Type B pancreatic cell (in vitro differentiated cells): ENCODE data around the gene ALDH3A2. TPM values are rescaled to one million over a fixed set of nuclear protein-coding genes. Genes with fewer than 3 reads are reported as not detected.

Experiments used
- DNase-seq: peaks from one replicate; pipeline ENCODE4 v3.0.0; 2021; ENCODE audit warnings: mixed read lengths; ENCODE audit not compliant: unreplicated experiment; ENCODE audit errors: extremely low spot score
- H3K27ac Mint-ChIP-seq: 2 replicates; pipeline ENCODE4 v1.8.0; 2021; ENCODE audit warnings: mild to moderate bottlenecking, mixed read lengths
- H3K27me3 Mint-ChIP-seq: 2 replicates; pipeline ENCODE4 v1.8.0; 2021; ENCODE audit warnings: mixed read lengths
- H3K36me3 Mint-ChIP-seq: 2 replicates; pipeline ENCODE4 v1.8.0; 2021; ENCODE audit warnings: mixed read lengths
- H3K4me1 Mint-ChIP-seq: one replicate; pipeline ENCODE4 v1.8.0; 2021; ENCODE audit warnings: mixed read lengths; ENCODE audit not compliant: unreplicated experiment
- H3K4me3 Mint-ChIP-seq: 2 replicates; pipeline ENCODE4 v1.8.0; 2021; ENCODE audit warnings: mild to moderate bottlenecking, mixed read lengths
- H3K9me3 Mint-ChIP-seq: 2 replicates; pipeline ENCODE4 v1.8.0; 2021; ENCODE audit warnings: mixed read lengths
- total RNA-seq: library from RNA; stranded (reverse); gene quantifications from 2 replicates; pipeline ENCODE4 v1.2.1, GENCODE V29; 2021; ENCODE audit warnings: low replicate concordance
- TF ChIP-seq, protein P1 (sequence below): fragments of 200-600 bp; sonication (generic); conservative IDR thresholded peaks from 2 replicates; pipeline ENCODE4 v1.5.0; 2021; ENCODE audit warnings: antibody characterized with exemption, mild to moderate bottlenecking

ALDH3A2 gene
- total RNA-seq, 1 donor from 2014 or later, result 69.8 TPM

DNA sequence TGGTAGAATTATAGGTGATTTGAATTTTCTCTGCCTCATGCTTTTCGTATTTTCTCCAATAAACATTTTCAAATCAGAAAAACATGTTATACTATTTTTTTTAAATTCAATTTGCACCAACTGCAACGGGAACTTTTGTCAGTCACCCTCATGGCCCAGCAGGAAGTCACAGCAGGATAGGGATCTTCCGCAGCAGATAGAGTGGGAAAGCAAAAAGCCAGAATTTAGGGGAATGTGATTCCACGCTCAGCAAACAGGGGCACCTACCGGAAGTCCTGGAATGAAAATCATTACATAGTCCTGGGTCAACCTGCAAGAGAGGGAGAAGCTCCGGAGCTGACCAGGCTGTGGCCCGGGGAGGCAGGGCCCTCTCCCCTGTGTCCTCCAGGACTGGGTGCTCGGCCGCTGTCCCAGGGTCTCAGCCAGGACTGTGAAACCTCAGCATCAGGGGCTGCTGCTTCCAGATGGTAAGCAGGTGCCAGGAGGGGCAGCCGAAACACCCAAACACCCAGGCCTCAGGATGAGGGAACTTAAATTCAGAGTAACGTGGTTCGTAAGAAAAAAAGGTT is 64.0 kb downstream of the ALDH3A2 start:
- TF ChIP-seq, protein P1, sequence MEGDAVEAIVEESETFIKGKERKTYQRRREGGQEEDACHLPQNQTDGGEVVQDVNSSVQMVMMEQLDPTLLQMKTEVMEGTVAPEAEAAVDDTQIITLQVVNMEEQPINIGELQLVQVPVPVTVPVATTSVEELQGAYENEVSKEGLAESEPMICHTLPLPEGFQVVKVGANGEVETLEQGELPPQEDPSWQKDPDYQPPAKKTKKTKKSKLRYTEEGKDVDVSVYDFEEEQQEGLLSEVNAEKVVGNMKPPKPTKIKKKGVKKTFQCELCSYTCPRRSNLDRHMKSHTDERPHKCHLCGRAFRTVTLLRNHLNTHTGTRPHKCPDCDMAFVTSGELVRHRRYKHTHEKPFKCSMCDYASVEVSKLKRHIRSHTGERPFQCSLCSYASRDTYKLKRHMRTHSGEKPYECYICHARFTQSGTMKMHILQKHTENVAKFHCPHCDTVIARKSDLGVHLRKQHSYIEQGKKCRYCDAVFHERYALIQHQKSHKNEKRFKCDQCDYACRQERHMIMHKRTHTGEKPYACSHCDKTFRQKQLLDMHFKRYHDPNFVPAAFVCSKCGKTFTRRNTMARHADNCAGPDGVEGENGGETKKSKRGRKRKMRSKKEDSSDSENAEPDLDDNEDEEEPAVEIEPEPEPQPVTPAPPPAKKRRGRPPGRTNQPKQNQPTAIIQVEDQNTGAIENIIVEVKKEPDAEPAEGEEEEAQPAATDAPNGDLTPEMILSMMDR, result no peak
- DNase-seq, result no peak
- H3K36me3 Mint-ChIP-seq, result no peaks in the 10 kb centered on the region
- H3K4me1 Mint-ChIP-seq, result peaks cover 4% of the 10 kb centered on the region
- no peak overlapping the region for H3K27ac Mint-ChIP-seq
- no peak overlapping the region for H3K4me3 Mint-ChIP-seq
- H3K9me3 Mint-ChIP-seq, result no peaks in the 10 kb centered on the region
- no peaks in the 10 kb centered on the region for H3K27me3 Mint-ChIP-seq

DNA sequence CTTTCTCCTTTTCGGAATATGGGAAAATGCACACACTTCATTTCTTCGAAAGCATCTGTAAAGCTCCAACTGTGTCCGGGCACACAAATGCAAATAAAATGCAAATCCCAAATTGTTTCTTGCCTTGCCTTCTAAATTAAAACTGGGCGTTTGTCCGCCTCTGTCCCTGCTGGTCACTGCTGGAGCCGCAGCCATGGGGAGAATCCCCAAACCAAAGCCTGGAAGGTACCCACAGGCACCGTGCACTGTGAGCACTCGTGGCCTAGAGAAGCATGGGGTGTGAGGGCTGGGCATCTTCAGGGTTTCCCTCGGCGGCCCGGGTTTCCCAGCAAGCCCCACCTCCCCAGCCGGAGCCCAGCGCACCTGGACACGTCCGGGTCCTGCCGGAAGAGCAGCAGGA is 64.9 kb downstream of the ALDH3A2 start:
- peaks cover 3% of the 10 kb centered on the region for H3K27me3 Mint-ChIP-seq
- H3K4me1 Mint-ChIP-seq, result peaks cover 9% of the 10 kb centered on the region
- H3K36me3 Mint-ChIP-seq, result no peaks in the 10 kb centered on the region
- DNase-seq, result no peak
- no peaks in the 10 kb centered on the region for H3K9me3 Mint-ChIP-seq
- no peak overlapping the region for H3K4me3 Mint-ChIP-seq
- TF ChIP-seq, protein P1, result peak; percentile 57
- H3K27ac Mint-ChIP-seq, result no peak overlapping the region

- Mint-ChIP-seq H3K27ac (no peak overlapping the region), H3K36me3 (no peaks in the 10 kb centered on the region), H3K4me3 (no peak overlapping the region), H3K27me3 (peaks cover 3% of the 10 kb centered on the region), H3K4me1 (peaks cover 10% of the 10 kb centered on the region), H3K9me3 (no peaks in the 10 kb centered on the region)
- DNase-seq, result peak; percentile 69
- TF ChIP-seq, protein P1, result no peak
These were observed 65.4 kb downstream of the ALDH3A2 start for GRCh38 chr17:19713901-19714361.

DNA sequence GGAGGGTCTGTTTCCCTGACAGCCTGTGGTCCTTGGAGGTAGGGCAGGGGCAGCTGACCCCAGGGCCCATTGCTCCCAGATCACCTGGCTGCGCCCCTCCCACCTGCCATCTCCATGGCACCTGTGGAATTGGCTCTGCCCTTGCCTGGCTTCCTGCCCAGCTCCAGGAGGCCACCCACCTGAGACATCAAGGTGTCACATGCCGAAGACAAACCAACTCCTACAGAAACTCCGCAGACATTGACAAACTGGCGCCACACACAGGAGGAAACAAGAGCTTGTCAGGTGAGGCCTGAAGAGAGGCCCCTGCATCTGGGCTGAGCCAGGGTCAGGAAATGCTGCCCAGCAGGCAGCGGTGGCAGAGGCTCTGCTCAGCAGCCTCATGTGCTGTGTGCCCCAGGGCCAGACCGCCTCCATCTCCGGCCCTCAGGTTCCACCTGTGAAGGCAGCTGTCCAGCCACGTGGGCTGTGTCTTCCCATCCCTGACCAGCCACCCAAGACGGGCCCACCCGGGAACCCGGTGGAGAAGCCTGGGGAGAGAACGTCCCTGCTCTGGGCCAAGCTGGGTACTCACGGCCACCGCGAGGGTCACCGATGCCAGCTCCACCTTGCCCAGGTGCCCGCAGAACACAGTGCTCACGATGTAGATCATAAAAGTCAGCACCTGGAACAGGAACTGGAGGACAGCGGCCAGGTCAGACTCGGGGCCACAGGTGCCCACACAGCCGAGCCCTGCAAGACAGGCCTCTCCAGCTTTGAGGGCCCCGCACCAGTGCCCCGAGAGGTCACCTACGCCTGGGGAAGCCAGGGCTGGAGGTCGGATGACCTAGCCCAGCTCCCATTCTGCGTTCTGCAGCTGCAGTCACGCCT is 66.2 kb downstream of the ALDH3A2 start:
- Mint-ChIP-seq H3K36me3 (no peaks in the 10 kb centered on the region), H3K4me1 (peaks cover 16% of the 10 kb centered on the region), H3K9me3 (no peaks in the 10 kb centered on the region), H3K27ac (no peak overlapping the region), H3K27me3 (peaks cover 3% of the 10 kb centered on the region), H3K4me3 (no peak overlapping the region)
- DNase-seq, result peak; percentile 68
- TF ChIP-seq, protein P1, result no peak

DNA sequence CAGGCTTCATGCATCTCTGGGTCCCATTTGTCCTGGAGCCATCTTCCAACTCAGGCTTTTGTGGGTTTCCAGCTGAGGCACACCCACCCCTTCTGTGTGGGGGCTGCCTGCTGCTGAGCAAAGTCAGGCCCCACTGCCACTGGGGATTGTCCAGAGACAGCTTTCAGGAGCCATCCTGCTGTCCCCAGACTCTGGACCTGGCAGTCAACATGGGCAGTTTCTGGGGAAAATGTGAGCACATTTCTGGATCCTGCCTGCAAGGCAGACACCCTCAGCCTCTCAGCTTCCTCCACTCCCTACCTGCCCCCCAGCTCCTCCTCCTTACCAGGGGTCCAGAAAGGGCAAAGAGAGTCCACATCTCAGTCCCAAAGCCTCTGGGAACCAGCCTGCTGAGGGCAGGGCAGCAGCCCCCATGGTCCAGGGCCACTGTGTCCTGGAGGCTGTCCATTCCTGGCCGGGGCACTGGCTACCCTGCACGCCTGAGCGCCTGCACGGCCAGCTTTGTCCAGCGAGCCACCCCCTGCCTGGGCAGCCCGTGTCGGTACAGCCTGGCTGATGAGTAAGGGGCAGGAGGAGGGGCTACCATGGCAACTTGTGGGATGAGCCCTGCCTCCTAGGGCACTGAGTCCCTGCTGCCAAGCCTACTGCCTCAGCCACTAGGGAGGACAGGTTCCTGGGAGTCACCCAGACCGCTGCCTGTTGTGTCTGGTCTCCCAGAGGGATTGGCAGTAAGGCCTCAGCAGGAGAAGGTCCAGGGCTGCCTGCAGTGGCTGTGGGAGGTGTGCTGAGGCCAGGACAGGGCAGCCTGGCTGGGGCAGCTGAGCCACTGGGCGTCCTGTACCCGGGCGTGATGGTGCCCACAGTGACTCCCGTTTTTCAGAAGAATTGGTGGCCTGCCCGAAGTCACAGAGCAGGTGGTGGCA is 67.8 kb downstream of the ALDH3A2 start, which contains the start of gene SLC47A2:
TSS of gene SLC47A2 (minus strand) at position 477 of the 923 bp plus-strand sequence. CDS start at position 448, 29 bp downstream.
- no peak within 1 kb of the TSS for H3K4me3 Mint-ChIP-seq
- H3K27me3 Mint-ChIP-seq, result peaks cover 3% of the 10 kb centered on the region
- H3K27ac Mint-ChIP-seq, result no peak within 1 kb of the TSS
- peaks cover 20% of the 10 kb centered on the region for H3K4me1 Mint-ChIP-seq
- H3K36me3 Mint-ChIP-seq, result no peaks in the 10 kb centered on the region
- no peak for DNase-seq
- no peaks in the 10 kb centered on the region for H3K9me3 Mint-ChIP-seq
- TF ChIP-seq, protein P1, result no peak
